CD14-positive monocyte (primary cell): Measurements from ENCODE around the gene SYT7. TPM values are rescaled to one million over a fixed set of nuclear protein-coding genes. Genes with fewer than 3 reads are reported as not detected.

ENCODE experiments used
- DNase-seq, 3 donors: peaks; one replicate each; pipeline ENCODE4 v3.0.0-alpha.2; 2011 to 2022
- H2AFZ ChIP-seq: 2 replicates; pipeline ENCODE4 v1.6.0; 2012; ENCODE audit warnings: mild to moderate bottlenecking, low read depth, low read length, inconsistent platforms; ENCODE audit not compliant: insufficient read depth, poor library complexity, severe bottlenecking
- H3K27ac ChIP-seq, 2 donors: 1 replicate in 1 of 2; 2 replicates in 1 of 2; pipeline ENCODE4 v1.5.1; 2012 to 2013; ENCODE audit warnings: low read length in 2 of 2, control low read depth in 1 of 2, inconsistent platforms in 1 of 2, low read depth in 1 of 2, mild to moderate bottlenecking in 1 of 2
- H3K27me3 ChIP-seq, 2 donors: one replicate each; pipeline versions ENCODE4 v1.6.0 to v1.6.1; 2011 to 2013; ENCODE audit warnings: low read length in 2 of 2; ENCODE audit not compliant: control insufficient read depth in 2 of 2, insufficient read depth in 2 of 2
- H3K36me3 ChIP-seq, 2 donors: replicated peaks in 1 of 2; 1 replicate in 1 of 2; 2 replicates in 1 of 2; pipeline versions ENCODE4 v1.5.1 to v1.6.1; 2012 to 2013; ENCODE audit warnings: low read length in 2 of 2, control low read depth in 1 of 2, inconsistent platforms in 1 of 2, mild to moderate bottlenecking in 1 of 2; ENCODE audit not compliant: insufficient read depth in 2 of 2, control insufficient read depth in 1 of 2
- H3K4me1 ChIP-seq, 2 donors: 1 replicate in 1 of 2; 2 replicates in 1 of 2; pipeline versions ENCODE4 v1.5.1 to v1.6.1; 2012 to 2013; ENCODE audit warnings: low read length in 2 of 2, control low read depth in 1 of 2, inconsistent platforms in 1 of 2, mild to moderate bottlenecking in 1 of 2, moderate library complexity in 1 of 2; ENCODE audit not compliant: insufficient read depth in 2 of 2, control insufficient read depth in 1 of 2
- H3K4me2 ChIP-seq: replicated peaks from 2 replicates; pipeline ENCODE3; 2012; ENCODE audit warnings: low read length, moderate library complexity, mild to moderate bottlenecking; ENCODE audit not compliant: poor library complexity, severe bottlenecking; ENCODE audit errors: extremely low read depth
- H3K4me3 ChIP-seq, 3 experiments: fragments of 200-600 bp in 1 of 3; sonication (generic) in 1 of 3; replicated peaks in 1 of 3; 1 replicate in 2 of 3; 2 replicates in 1 of 3; pipeline ENCODE4 v1.5.1; 2011 to 2013; ENCODE audit warnings: low read length in 3 of 3, mild to moderate bottlenecking in 3 of 3, control low read depth in 2 of 3, low read depth in 2 of 3, inconsistent platforms in 1 of 3, moderate library complexity in 1 of 3
- H3K79me2 ChIP-seq: 2 replicates; pipeline ENCODE4 v1.6.0; 2012; ENCODE audit warnings: mild to moderate bottlenecking, control low read depth, inconsistent platforms, low read length, moderate library complexity; ENCODE audit not compliant: insufficient read depth
- H3K9ac ChIP-seq: 2 replicates; pipeline ENCODE4 v1.6.0; 2017; ENCODE audit warnings: low read length, mild to moderate bottlenecking; ENCODE audit not compliant: insufficient read depth, poor library complexity, severe bottlenecking
- H3K9me3 ChIP-seq, 2 donors: replicated peaks in 1 of 2; 1 replicate in 1 of 2; 2 replicates in 1 of 2; pipeline versions ENCODE4 v1.5.1 to v1.6.1; 2012 to 2013; ENCODE audit warnings: low read length in 2 of 2, control low read depth in 1 of 2; ENCODE audit not compliant: control insufficient read depth in 1 of 2, insufficient read depth in 1 of 2
- H4K20me1 ChIP-seq: 2 replicates; pipeline ENCODE4 v1.6.0; 2012; ENCODE audit warnings: mild to moderate bottlenecking, low read length, control low read depth, moderate library complexity; ENCODE audit not compliant: insufficient read depth
- H3K27ac Mint-ChIP-seq, 7 donors: one replicate each; pipeline ENCODE4 v1.8.0; 2020; ENCODE audit warnings: mild to moderate bottlenecking in 7 of 7, mixed read lengths in 7 of 7, moderate library complexity in 6 of 7, inconsistent platforms in 2 of 7
- H3K27me3 Mint-ChIP-seq, 3 donors: one replicate each; pipeline ENCODE4 v1.8.0; 2021 to 2022; ENCODE audit warnings: low read depth in 3 of 3, mild to moderate bottlenecking in 3 of 3, mixed read lengths in 3 of 3, moderate library complexity in 3 of 3, inconsistent platforms in 1 of 3
- H3K36me3 Mint-ChIP-seq, 2 donors: one replicate each; pipeline ENCODE4 v1.8.0; 2020; ENCODE audit warnings: mixed read lengths in 2 of 2, inconsistent platforms in 1 of 2, mild to moderate bottlenecking in 1 of 2
- H3K4me1 Mint-ChIP-seq: one replicate; pipeline ENCODE4 v1.8.0; 2020; ENCODE audit warnings: mild to moderate bottlenecking, mixed read lengths
- H3K4me3 Mint-ChIP-seq, 2 donors: one replicate each; pipeline ENCODE4 v1.8.0; 2020; ENCODE audit warnings: mild to moderate bottlenecking in 2 of 2, mixed read lengths in 2 of 2, moderate library complexity in 1 of 2
- H3K9me3 Mint-ChIP-seq, 7 donors: one replicate each; pipeline ENCODE4 v1.8.0; 2020 to 2022; ENCODE audit warnings: mixed read lengths in 7 of 7, mild to moderate bottlenecking in 6 of 7, moderate library complexity in 6 of 7, inconsistent platforms in 2 of 7
- WGBS: methylation state at CpG from one replicate; pipeline ENCODE4 v1.1.5; 2013; ENCODE audit warnings: missing lambda C conversion rate; ENCODE audit not compliant: insufficient coverage; 5-methylcytosine and 5-hydroxymethylcytosine counted together
- intact Hi-C, 2 donors: fragments of 100-400 bp; cut with micrococcal nuclease; formaldehyde crosslinking; loops; one replicate each; pipeline versions ENCODE4 v1.15.0 to v1.15.1; 2023
- polyA plus RNA-seq, 3 donors: library from polyadenylated mRNA; depleted of rRNA in 1 of 3; unstranded in 2 of 3; stranded (reverse) in 1 of 3; fragments of 300-500 nt in 2 of 3; fragments of >200 nt in 1 of 3; fragmentation: Illumina TruSeq in 2 of 3; gene quantifications; 1 replicate in 2 of 3; 2 replicates in 1 of 3; pipeline ENCODE4 v1.2.3, GENCODE V29; 2012 to 2021
- TF ChIP-seq, protein P1 (sequence below): fragments of 200-600 bp; IDR thresholded peaks from one replicate; pipeline ENCODE4 v1.8.0; 2022; ENCODE audit warnings: antibody characterized with exemption, mild to moderate bottlenecking

SYT7 gene
- polyA plus RNA-seq, 3 donors = not detected

DNA sequence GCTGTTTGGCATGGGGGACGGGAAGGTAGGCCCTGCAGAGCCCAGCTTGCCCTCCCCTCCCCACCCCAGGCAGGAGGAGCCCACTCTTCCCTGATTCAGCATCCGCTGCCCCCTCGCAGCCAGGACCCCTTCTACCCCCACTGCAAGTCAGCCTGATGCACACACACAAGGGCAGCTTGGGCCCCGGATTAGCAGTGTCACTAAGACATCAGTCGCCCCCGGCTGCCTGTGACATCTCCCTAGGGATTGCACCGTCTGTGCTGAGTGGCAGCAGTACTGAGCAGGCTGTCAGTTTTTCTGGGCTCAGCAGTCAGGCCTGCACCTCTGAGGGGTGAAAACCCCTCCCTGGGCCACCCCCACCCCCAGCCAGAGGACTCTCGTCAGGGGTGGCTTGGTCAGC lies 30.4 kb upstream of the SYT7 start:
- H3K9ac ChIP-seq = no peak overlapping the region
- H3K27ac ChIP-seq = no peak overlapping the region
- no peak overlapping the region for H3K4me3 ChIP-seq
- H3K79me2 ChIP-seq = no peaks in the 10 kb centered on the region
- Mint-ChIP-seq H3K27me3 (peaks cover 2 to 18% (median 6%) of the 10 kb centered on the region in 3 donors), H3K36me3 (no peaks in the 10 kb centered on the region), H3K27ac (no peak overlapping the region), H3K4me1 (no peaks in the 10 kb centered on the region), H3K9me3 (peaks cover 0 to 7% (median 0%) of the 10 kb centered on the region in 7 donors), H3K4me3 (no peak overlapping the region)
- no peak for DNase-seq
- H4K20me1 ChIP-seq = no peaks in the 10 kb centered on the region
- no peaks in the 10 kb centered on the region for H3K4me1 ChIP-seq
- H2AFZ ChIP-seq = no peak overlapping the region
- H3K9me3 ChIP-seq = no peaks in the 10 kb centered on the region
- H3K36me3 ChIP-seq = no peaks in the 10 kb centered on the region
- H3K4me2 ChIP-seq = no peak overlapping the region
- TF ChIP-seq, protein P1, sequence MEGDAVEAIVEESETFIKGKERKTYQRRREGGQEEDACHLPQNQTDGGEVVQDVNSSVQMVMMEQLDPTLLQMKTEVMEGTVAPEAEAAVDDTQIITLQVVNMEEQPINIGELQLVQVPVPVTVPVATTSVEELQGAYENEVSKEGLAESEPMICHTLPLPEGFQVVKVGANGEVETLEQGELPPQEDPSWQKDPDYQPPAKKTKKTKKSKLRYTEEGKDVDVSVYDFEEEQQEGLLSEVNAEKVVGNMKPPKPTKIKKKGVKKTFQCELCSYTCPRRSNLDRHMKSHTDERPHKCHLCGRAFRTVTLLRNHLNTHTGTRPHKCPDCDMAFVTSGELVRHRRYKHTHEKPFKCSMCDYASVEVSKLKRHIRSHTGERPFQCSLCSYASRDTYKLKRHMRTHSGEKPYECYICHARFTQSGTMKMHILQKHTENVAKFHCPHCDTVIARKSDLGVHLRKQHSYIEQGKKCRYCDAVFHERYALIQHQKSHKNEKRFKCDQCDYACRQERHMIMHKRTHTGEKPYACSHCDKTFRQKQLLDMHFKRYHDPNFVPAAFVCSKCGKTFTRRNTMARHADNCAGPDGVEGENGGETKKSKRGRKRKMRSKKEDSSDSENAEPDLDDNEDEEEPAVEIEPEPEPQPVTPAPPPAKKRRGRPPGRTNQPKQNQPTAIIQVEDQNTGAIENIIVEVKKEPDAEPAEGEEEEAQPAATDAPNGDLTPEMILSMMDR = no peak
- WGBS = 95% methylated on average over 6 of the region's 8 CpGs
- H3K27me3 ChIP-seq = peaks cover 0 to 3% of the 10 kb centered on the region in 2 donors
- intact Hi-C loops = no loop called here

DNA sequence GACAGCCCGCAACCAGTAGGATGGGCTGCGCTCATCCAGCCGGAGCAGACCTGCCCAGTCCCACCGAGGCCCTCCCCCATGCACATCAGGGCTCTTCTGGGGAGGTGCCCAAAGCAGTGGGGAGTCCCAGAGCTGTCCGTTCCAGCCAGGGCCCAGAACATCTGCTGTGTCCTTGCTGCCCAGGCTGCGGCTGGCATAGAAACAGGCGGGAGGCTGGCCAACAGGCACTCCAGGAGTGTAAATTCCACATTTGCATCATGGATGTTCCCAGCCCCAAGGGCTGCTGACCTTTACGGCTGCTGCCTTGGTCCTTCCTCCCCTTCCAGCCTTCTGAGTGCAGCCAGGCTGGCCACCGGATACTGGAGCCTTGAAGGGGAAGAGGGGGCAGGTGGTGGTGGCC lies 30.0 kb upstream of the SYT7 start:
- TF ChIP-seq, protein P1 = no peak
- 90% methylated on average over 6 of the region's 9 CpGs for WGBS
- Histone ChIP-seq H3K27ac (no peak overlapping the region), H3K9me3 (no peaks in the 10 kb centered on the region), H3K4me3 (no peak overlapping the region), H3K4me1 (no peaks in the 10 kb centered on the region), H2AFZ (no peak overlapping the region), H3K9ac (no peak overlapping the region), H4K20me1 (no peaks in the 10 kb centered on the region), H3K27me3 (peaks cover 0 to 3% of the 10 kb centered on the region in 2 donors), H3K36me3 (no peaks in the 10 kb centered on the region), H3K4me2 (no peak overlapping the region), H3K79me2 (no peaks in the 10 kb centered on the region)
- Mint-ChIP-seq H3K9me3 (peaks cover 0 to 7% (median 0%) of the 10 kb centered on the region in 7 donors), H3K36me3 (no peaks in the 10 kb centered on the region), H3K27me3 (peaks cover 2 to 19% (median 6%) of the 10 kb centered on the region in 3 donors), H3K27ac (no peak overlapping the region), H3K4me1 (no peaks in the 10 kb centered on the region), H3K4me3 (no peak overlapping the region)
- intact Hi-C loops = no loop called here
- no peak for DNase-seq
